Measurements from ENCODE around the gene RALGAPA1.

RALGAPA1 gene

GRCh38 chr14:35821564-35822411 lies 12.7 kb upstream of the RALGAPA1 start:
- H3K79me2 ChIP-seq (ENCODE audit: control insufficient read depth, insufficient read depth, low read length, unreplicated experiment), result no peaks in the 10 kb centered on the region
- peak overlapping the region; percentile 52 for H2AFZ ChIP-seq (ENCODE audit: low read length, unreplicated experiment)
- H3K27ac ChIP-seq (ENCODE audit: low read depth, low read length), result no peak overlapping the region
- no peaks in the 10 kb centered on the region for H3K36me3 ChIP-seq (ENCODE audit: insufficient read depth, low read length)
- H3K4me3 ChIP-seq (ENCODE audit: low read depth, low read length), result no peak overlapping the region
- H3K4me1 ChIP-seq (ENCODE audit: control insufficient read depth, insufficient read depth, low read length, unreplicated experiment), result no peaks in the 10 kb centered on the region
- H3K27me3 ChIP-seq (ENCODE audit: insufficient read depth, low read length), result no peaks in the 10 kb centered on the region

GRCh38 chr14:35819591-35820540 lies 10.8 kb upstream of the RALGAPA1 start:
- Histone ChIP-seq H2AFZ (ENCODE audit: low read length, unreplicated experiment) (no peak overlapping the region), H3K4me1 (ENCODE audit: control insufficient read depth, insufficient read depth, low read length, unreplicated experiment) (no peaks in the 10 kb centered on the region), H3K27ac (ENCODE audit: low read depth, low read length) (no peak overlapping the region), H3K79me2 (ENCODE audit: control insufficient read depth, insufficient read depth, low read length, unreplicated experiment) (no peaks in the 10 kb centered on the region), H3K4me3 (ENCODE audit: low read depth, low read length) (no peak overlapping the region), H3K36me3 (ENCODE audit: insufficient read depth, low read length) (no peaks in the 10 kb centered on the region), H3K27me3 (ENCODE audit: insufficient read depth, low read length) (no peaks in the 10 kb centered on the region)

- Histone ChIP-seq H3K79me2 (ENCODE audit: control insufficient read depth, insufficient read depth, low read length, unreplicated experiment) (no peaks in the 10 kb centered on the region), H2AFZ (ENCODE audit: low read length, unreplicated experiment) (no peak overlapping the region), H3K36me3 (ENCODE audit: insufficient read depth, low read length) (no peaks in the 10 kb centered on the region), H3K4me3 (ENCODE audit: low read depth, low read length) (no peak overlapping the region), H3K4me1 (ENCODE audit: control insufficient read depth, insufficient read depth, low read length, unreplicated experiment) (no peaks in the 10 kb centered on the region), H3K27ac (ENCODE audit: low read depth, low read length) (no peak overlapping the region), H3K27me3 (ENCODE audit: insufficient read depth, low read length) (no peaks in the 10 kb centered on the region)
These were observed 9.4 kb upstream of the RALGAPA1 start for GRCh38 chr14:35818346-35819115.

- H3K4me3 ChIP-seq (ENCODE audit: low read depth, low read length), result no peak overlapping the region
- H3K36me3 ChIP-seq (ENCODE audit: insufficient read depth, low read length), result no peaks in the 10 kb centered on the region
- H3K4me1 ChIP-seq (ENCODE audit: control insufficient read depth, insufficient read depth, low read length, unreplicated experiment), result no peaks in the 10 kb centered on the region
- H3K27ac ChIP-seq (ENCODE audit: low read depth, low read length), result no peak overlapping the region
- H3K79me2 ChIP-seq (ENCODE audit: control insufficient read depth, insufficient read depth, low read length, unreplicated experiment), result no peaks in the 10 kb centered on the region
- H2AFZ ChIP-seq (ENCODE audit: low read length, unreplicated experiment), result no peak overlapping the region
- H3K27me3 ChIP-seq (ENCODE audit: insufficient read depth, low read length), result no peaks in the 10 kb centered on the region
These were observed 5.4 kb upstream of the RALGAPA1 start for GRCh38 chr14:35814371-35815005.

DNA sequence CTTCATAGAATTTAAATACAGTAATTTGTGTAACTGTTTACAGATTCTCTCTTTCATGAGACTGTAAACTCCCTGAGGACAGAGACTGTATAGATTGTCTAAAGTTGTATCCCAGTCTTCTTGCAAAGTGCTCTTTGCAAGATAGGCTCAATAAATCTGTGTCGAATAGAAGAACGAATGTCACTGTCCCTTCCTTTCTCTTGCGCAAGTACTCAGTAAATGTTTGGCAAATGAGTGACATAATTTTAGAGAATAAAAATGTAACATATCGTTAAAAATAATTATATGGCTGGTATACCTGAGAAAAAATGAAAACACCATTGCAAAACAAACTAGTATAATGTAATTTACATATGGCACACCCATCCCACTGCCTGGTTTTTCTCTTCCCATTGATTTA lies 1.9 kb upstream of the RALGAPA1 start:
- no peak overlapping the region for H3K4me3 ChIP-seq (ENCODE audit: low read depth, low read length)
- H2AFZ ChIP-seq (ENCODE audit: low read length, unreplicated experiment), result no peak overlapping the region
- peaks cover 19% of the 10 kb centered on the region for H3K4me1 ChIP-seq (ENCODE audit: control insufficient read depth, insufficient read depth, low read length, unreplicated experiment)
- H3K36me3 ChIP-seq (ENCODE audit: insufficient read depth, low read length), result no peaks in the 10 kb centered on the region
- no peak overlapping the region for H3K27ac ChIP-seq (ENCODE audit: low read depth, low read length)
- peaks cover 19% of the 10 kb centered on the region for H3K79me2 ChIP-seq (ENCODE audit: control insufficient read depth, insufficient read depth, low read length, unreplicated experiment)
- H3K27me3 ChIP-seq (ENCODE audit: insufficient read depth, low read length), result no peaks in the 10 kb centered on the region

GRCh38 chr14:35809597-35809996 lies 502 bp upstream of the RALGAPA1 start:
- H3K27ac ChIP-seq (ENCODE audit: low read depth, low read length), result peak overlapping the region; percentile 37
- H3K79me2 ChIP-seq (ENCODE audit: control insufficient read depth, insufficient read depth, low read length, unreplicated experiment), result peaks cover 21% of the 10 kb centered on the region
- no peak overlapping the region for H2AFZ ChIP-seq (ENCODE audit: low read length, unreplicated experiment)
- H3K4me1 ChIP-seq (ENCODE audit: control insufficient read depth, insufficient read depth, low read length, unreplicated experiment), result peaks cover 19% of the 10 kb centered on the region
- no peaks in the 10 kb centered on the region for H3K36me3 ChIP-seq (ENCODE audit: insufficient read depth, low read length)
- no peaks in the 10 kb centered on the region for H3K27me3 ChIP-seq (ENCODE audit: insufficient read depth, low read length)
- peak overlapping the region; percentile 93 for H3K4me3 ChIP-seq (ENCODE audit: low read depth, low read length)

DNA sequence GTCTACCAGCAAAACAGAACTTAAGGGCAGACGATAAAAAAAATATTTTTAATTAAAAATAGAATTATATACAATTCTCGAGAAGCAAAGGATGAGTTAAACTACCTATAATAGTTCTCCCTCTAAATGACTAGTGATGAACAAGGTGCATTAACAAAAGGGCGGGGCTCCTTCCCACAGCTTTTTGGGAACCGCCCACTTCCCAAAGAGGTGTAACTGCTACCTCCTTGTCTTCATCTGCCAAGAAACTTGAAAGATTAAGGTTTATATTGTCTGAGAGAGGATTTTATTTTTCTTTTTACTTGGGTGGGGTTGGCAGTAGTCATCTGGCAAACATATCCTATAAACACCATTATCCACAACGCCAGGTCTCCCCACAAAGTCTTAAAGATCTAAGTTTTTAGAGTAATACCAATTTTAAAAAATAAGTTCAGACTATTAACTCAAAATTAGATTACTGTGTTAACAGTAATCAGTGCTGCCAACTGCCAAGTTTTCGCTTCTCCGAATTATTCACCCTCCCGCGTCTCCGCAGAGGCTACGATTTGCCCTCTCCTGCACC lies 938 bp downstream of the RALGAPA1 start:
- H3K79me2 ChIP-seq (ENCODE audit: control insufficient read depth, insufficient read depth, low read length, unreplicated experiment), result peaks cover 27% of the 10 kb centered on the region
- H3K4me1 ChIP-seq (ENCODE audit: control insufficient read depth, insufficient read depth, low read length, unreplicated experiment), result peaks cover 19% of the 10 kb centered on the region
- H3K27me3 ChIP-seq (ENCODE audit: insufficient read depth, low read length), result no peaks in the 10 kb centered on the region
- peak overlapping the region; percentile 56 for H3K27ac ChIP-seq (ENCODE audit: low read depth, low read length)
- H3K36me3 ChIP-seq (ENCODE audit: insufficient read depth, low read length), result no peaks in the 10 kb centered on the region
- peak overlapping the region; percentile 87 for H2AFZ ChIP-seq (ENCODE audit: low read length, unreplicated experiment)
- peak overlapping the region; percentile 93 for H3K4me3 ChIP-seq (ENCODE audit: low read depth, low read length)

DNA sequence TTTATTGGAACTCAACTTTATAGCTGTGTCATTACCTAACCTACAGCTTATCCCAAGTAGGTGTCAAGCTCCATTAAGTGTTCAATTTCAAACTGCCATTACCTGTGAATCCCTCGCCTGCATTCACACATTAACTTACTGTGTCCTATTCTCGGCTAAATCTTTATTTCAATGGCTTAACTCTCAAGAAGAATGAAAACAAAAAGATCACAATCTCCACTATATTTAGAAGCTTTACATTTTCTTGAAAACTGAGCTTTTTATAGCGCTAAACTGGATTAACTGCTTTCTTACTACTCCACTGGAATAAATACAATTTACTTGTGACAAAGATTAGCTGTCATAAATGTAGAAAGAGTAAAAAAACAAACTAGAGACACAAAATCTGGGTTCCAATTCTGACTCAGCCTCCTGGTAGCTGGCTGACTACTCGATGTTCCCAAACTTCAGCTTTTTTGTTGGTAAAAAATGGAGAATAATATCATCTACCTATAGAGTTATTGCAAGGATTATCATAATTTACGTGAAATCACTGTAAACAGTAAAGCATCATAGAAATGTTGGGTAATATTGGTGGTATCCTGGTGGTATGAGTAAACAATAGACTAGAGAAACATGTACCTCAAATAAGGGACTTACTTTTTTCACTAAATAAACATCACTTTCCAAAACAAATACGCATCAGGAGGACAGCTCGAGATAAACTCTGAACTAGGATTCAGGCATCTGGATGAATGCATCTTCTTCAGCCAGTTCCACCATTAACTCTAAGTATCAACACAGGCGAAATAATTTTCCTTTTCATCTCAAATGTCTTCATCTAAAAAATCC lies 1.7 kb downstream of the RALGAPA1 start:
- Histone ChIP-seq H3K27ac (ENCODE audit: low read depth, low read length) (no peak overlapping the region), H3K4me3 (ENCODE audit: low read depth, low read length) (peak overlapping the region; percentile 93), H2AFZ (ENCODE audit: low read length, unreplicated experiment) (no peak overlapping the region), H3K4me1 (ENCODE audit: control insufficient read depth, insufficient read depth, low read length, unreplicated experiment) (peaks cover 19% of the 10 kb centered on the region), H3K79me2 (ENCODE audit: control insufficient read depth, insufficient read depth, low read length, unreplicated experiment) (peaks cover 32% of the 10 kb centered on the region), H3K36me3 (ENCODE audit: insufficient read depth, low read length) (no peaks in the 10 kb centered on the region), H3K27me3 (ENCODE audit: insufficient read depth, low read length) (no peaks in the 10 kb centered on the region)

All from ACC112 (cell line).